Cardiac muscle cell (in vitro differentiated cells and primary cell): ENCODE results near the gene SLAMF7. TPM values are rescaled to one million over a fixed set of nuclear protein-coding genes. Genes with fewer than 3 reads are reported as not detected.
"Not testable (repeated sequence)": the region's sequence is repeated elsewhere in the genome, so short reads cannot be mapped to it uniquely, and the experiment has no call there.

Experiments
- DNase-seq, 2 donors: peaks; one replicate each; pipeline versions ENCODE4 v3.0.0 to v3.0.0-alpha.2; 2010 to 2017; ENCODE audit warnings: low read depth in 1 of 2, low spot score in 1 of 2
- H3K27ac ChIP-seq: fragments of 200-600 bp; sonication (generic); 2 replicates; pipeline ENCODE4 v1.5.1; 2016
- H3K27me3 ChIP-seq: fragments of 200-600 bp; sonication (generic); 2 replicates; pipeline ENCODE4 v1.6.0; 2016; ENCODE audit warnings: control low read depth
- H3K36me3 ChIP-seq: fragments of 200-600 bp; sonication (generic); 2 replicates; pipeline ENCODE4 v1.5.1; 2016; ENCODE audit warnings: control low read depth
- H3K4me1 ChIP-seq: fragments of 200-600 bp; sonication (generic); 2 replicates; pipeline ENCODE4 v1.8.1; 2017; ENCODE audit warnings: low read depth, mild to moderate bottlenecking, mixed run types
- H3K4me3 ChIP-seq: fragments of 200-600 bp; sonication (generic); 2 replicates; pipeline ENCODE4 v1.5.1; 2016; ENCODE audit warnings: mild to moderate bottlenecking
- H3K9me3 ChIP-seq: fragments of 200-600 bp; sonication (generic); 2 replicates; pipeline ENCODE4 v1.5.1; 2017; ENCODE audit warnings: low read depth, mild to moderate bottlenecking, control low read depth
- polyA plus RNA-seq: library from polyadenylated mRNA; unstranded; fragments of >200 nt; fragmentation: Nextera tagmentation; extraction: Ambion mirVana; gene quantifications from 2 replicates; pipeline ENCODE4 v1.2.1, GENCODE V29; 2016
- total RNA-seq: library from RNA; depleted of rRNA; stranded (reverse); fragments of >200 nt; gene quantifications from 2 replicates; pipeline ENCODE4 v1.2.3, GENCODE V29; 2016
- TF ChIP-seq, protein P1 (sequence below): IDR thresholded peaks from 2 replicates; pipeline ENCODE4 v1.5.1; 2012; ENCODE audit warnings: low read depth, mild to moderate bottlenecking, low read length

Gene SLAMF7, protein sequence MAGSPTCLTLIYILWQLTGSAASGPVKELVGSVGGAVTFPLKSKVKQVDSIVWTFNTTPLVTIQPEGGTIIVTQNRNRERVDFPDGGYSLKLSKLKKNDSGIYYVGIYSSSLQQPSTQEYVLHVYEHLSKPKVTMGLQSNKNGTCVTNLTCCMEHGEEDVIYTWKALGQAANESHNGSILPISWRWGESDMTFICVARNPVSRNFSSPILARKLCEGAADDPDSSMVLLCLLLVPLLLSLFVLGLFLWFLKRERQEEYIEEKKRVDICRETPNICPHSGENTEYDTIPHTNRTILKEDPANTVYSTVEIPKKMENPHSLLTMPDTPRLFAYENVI
- total RNA-seq, result not detected in 2 replicates
- 0.25 TPM in 1 of 2 replicates, not detected in the other for polyA plus RNA-seq

- Histone ChIP-seq H3K27ac (no peak within 1 kb of the TSS), H3K4me1 (no peaks in the 10 kb centered on the region), H3K4me3 (no peak within 1 kb of the TSS), H3K27me3 (no peaks in the 10 kb centered on the region), H3K36me3 (no peaks in the 10 kb centered on the region), H3K9me3 (no peaks in the 10 kb centered on the region)
- DNase-seq, result no peak
- TF ChIP-seq, protein P1, sequence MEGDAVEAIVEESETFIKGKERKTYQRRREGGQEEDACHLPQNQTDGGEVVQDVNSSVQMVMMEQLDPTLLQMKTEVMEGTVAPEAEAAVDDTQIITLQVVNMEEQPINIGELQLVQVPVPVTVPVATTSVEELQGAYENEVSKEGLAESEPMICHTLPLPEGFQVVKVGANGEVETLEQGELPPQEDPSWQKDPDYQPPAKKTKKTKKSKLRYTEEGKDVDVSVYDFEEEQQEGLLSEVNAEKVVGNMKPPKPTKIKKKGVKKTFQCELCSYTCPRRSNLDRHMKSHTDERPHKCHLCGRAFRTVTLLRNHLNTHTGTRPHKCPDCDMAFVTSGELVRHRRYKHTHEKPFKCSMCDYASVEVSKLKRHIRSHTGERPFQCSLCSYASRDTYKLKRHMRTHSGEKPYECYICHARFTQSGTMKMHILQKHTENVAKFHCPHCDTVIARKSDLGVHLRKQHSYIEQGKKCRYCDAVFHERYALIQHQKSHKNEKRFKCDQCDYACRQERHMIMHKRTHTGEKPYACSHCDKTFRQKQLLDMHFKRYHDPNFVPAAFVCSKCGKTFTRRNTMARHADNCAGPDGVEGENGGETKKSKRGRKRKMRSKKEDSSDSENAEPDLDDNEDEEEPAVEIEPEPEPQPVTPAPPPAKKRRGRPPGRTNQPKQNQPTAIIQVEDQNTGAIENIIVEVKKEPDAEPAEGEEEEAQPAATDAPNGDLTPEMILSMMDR, result no peak
Observed at GRCh38 chr1:160739098-160739511, at the start of gene SLAMF7. TSS of gene SLAMF7 (plus strand) at chr1:160739247. CDS start at chr1:160739302, 55 bp downstream.

DNA sequence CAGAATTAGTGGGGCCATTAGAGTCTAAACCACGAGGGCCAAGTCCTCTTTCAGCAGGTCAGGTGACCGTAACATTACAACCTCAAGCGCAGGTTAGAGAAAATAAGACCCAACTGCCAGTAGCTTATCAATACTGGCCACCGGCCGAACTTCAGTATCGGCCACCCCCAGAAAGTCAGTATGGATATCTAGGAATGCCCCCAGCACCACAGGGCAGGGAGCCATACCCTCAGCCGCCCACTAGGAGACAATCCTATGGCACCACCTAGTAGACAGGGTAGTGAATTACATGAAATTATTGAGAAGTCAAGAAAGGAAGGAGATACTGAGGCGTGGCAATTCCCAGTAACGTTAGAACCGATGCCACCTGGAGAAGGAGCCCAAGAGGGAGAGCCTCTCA lies 46.7 kb upstream of the SLAMF7 start:
- H3K4me1 ChIP-seq, H3K9me3 ChIP-seq, H3K4me3 ChIP-seq, H3K27me3 ChIP-seq, H3K36me3 ChIP-seq, DNase-seq, H3K27ac ChIP-seq: not testable (repeated sequence)

DNA sequence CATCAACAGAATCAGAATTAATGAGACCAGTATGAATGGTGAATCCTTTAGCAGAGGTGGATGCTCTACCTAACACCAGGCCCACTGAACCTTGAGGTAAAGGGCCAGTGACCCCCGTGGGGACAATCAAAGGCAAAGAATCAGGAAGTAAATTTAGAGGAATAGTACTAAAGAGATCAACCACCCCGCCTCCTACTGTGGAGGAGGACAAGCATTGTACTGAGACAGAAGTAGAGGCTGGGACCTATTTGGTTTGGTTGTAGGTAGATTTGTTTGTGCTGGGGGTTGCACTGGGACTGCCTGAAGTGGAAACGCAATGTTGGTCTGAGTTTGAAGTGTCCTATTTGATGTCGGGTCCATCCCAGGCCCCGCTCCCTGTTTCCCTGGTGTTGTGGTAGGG lies 36.9 kb upstream of the SLAMF7 start:
- H3K36me3 ChIP-seq, result no peaks in the 10 kb centered on the region
- peaks cover 2% of the 10 kb centered on the region for H3K27me3 ChIP-seq
- TF ChIP-seq, protein P1, result no peak
- no peak overlapping the region for H3K27ac ChIP-seq
- no peaks in the 10 kb centered on the region for H3K4me1 ChIP-seq
- H3K9me3 ChIP-seq, result no peaks in the 10 kb centered on the region
- H3K4me3 ChIP-seq, result no peak overlapping the region
- no peak for DNase-seq

- no peaks in the 10 kb centered on the region for H3K9me3 ChIP-seq
- H3K27me3 ChIP-seq, result peaks cover 8% of the 10 kb centered on the region
- no peak overlapping the region for H3K27ac ChIP-seq
- no peak overlapping the region for H3K4me3 ChIP-seq
- TF ChIP-seq, protein P1, result no peak
- H3K36me3 ChIP-seq, result no peaks in the 10 kb centered on the region
- DNase-seq, result no peak
- no peaks in the 10 kb centered on the region for H3K4me1 ChIP-seq
Observed at GRCh38 chr1:160704250-160704649, 34.8 kb upstream of the SLAMF7 start.

DNA sequence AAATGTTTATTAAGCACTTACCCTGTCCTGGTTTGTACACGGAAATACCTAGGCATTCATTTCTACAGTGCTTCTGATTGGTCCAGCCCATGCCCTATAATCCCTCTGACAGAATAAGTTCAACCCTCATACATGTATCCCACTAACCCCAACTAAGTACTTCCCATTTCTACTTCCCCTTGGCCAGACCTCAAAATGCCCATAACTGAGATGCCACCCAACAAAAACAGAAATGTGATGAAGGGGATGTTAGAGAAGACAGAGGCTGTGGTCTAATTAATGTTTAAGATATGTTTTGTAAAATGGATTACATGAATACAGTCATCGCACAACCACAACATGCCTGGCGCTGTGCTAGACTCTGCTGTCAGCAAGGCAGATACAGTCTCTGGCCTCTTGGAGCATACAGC lies 33.8 kb upstream of the SLAMF7 start:
- H3K36me3 ChIP-seq, H3K4me3 ChIP-seq, H3K4me1 ChIP-seq, H3K27me3 ChIP-seq, H3K9me3 ChIP-seq, H3K27ac ChIP-seq, DNase-seq: not testable (repeated sequence)

- peaks cover 11% of the 10 kb centered on the region for H3K27me3 ChIP-seq
- no peaks in the 10 kb centered on the region for H3K9me3 ChIP-seq
- H3K4me3 ChIP-seq, result no peak overlapping the region
- H3K4me1 ChIP-seq, result no peaks in the 10 kb centered on the region
- H3K27ac ChIP-seq, result no peak overlapping the region
- H3K36me3 ChIP-seq, result no peaks in the 10 kb centered on the region
- TF ChIP-seq, protein P1, result no peak
- DNase-seq, result no peak
Observed at GRCh38 chr1:160705742-160706141, 33.3 kb upstream of the SLAMF7 start.
